H9 (cell line): ENCODE results near the gene MRI1. TPM values are rescaled to one million over a fixed set of nuclear protein-coding genes. Genes with fewer than 3 reads are reported as not detected.
A peak's percentile ranks its signal among the peaks of the same experiment; 100 is the strongest.

Source experiments
- DNase-seq: peaks from one replicate; pipeline ENCODE4 v3.0.0-alpha.2; 2017
- H2AFZ ChIP-seq: one replicate; pipeline ENCODE4 v1.6.1; 2013; ENCODE audit warnings: mild to moderate bottlenecking, low read length, control low read depth, moderate library complexity
- H2AK5ac ChIP-seq: 2 replicates; pipeline ENCODE4 v1.6.1; 2013; ENCODE audit warnings: low read length, control low read depth, mixed read lengths; ENCODE audit not compliant: insufficient read length
- H2BK120ac ChIP-seq: one replicate; pipeline ENCODE4 v1.6.1; 2013; ENCODE audit warnings: low read depth, mild to moderate bottlenecking, low read length, control low read depth, inconsistent platforms; ENCODE audit not compliant: poor library complexity, severe bottlenecking
- H2BK12ac ChIP-seq: 2 replicates; pipeline ENCODE4 v1.6.1; 2013; ENCODE audit warnings: low read length, control low read depth, mixed read lengths, low read depth; ENCODE audit not compliant: insufficient read length
- H2BK15ac ChIP-seq: 2 replicates; pipeline ENCODE4 v1.6.1; 2013; ENCODE audit warnings: low read depth, low read length, control low read depth
- H2BK20ac ChIP-seq: one replicate; pipeline ENCODE4 v1.6.1; 2013; ENCODE audit warnings: low read depth, mild to moderate bottlenecking, low read length, control low read depth, inconsistent platforms; ENCODE audit not compliant: poor library complexity, severe bottlenecking
- H2BK5ac ChIP-seq: 2 replicates; pipeline ENCODE4 v1.6.1; 2013; ENCODE audit warnings: low read length, control low read depth, mixed read lengths; ENCODE audit not compliant: insufficient read length
- H3K14ac ChIP-seq: 2 replicates; pipeline ENCODE4 v1.6.1; 2013; ENCODE audit warnings: low read length, control low read depth; ENCODE audit not compliant: insufficient read depth
- H3K18ac ChIP-seq: 2 replicates; pipeline ENCODE4 v1.6.1; 2013; ENCODE audit warnings: low read depth, mild to moderate bottlenecking, mixed read lengths, low read length, control low read depth; ENCODE audit not compliant: insufficient read length
- H3K23ac ChIP-seq: 2 replicates; pipeline ENCODE4 v1.6.1; 2013; ENCODE audit warnings: low read length, control low read depth, mixed read lengths, low read depth; ENCODE audit not compliant: insufficient read length
- H3K23me2 ChIP-seq: 2 replicates; pipeline ENCODE4 v1.6.1; 2013; ENCODE audit warnings: low read depth, mild to moderate bottlenecking, mixed read lengths, low read length, control low read depth; ENCODE audit not compliant: insufficient read length, poor library complexity, severe bottlenecking
- H3K27ac ChIP-seq: 2 replicates; pipeline ENCODE4 v1.5.1; 2013; ENCODE audit warnings: low read length, control low read depth, mixed read lengths, low read depth; ENCODE audit not compliant: insufficient read length
- H3K27me3 ChIP-seq: 2 replicates; pipeline ENCODE4 v1.6.1; 2013; ENCODE audit warnings: low read length, control low read depth, inconsistent platforms; ENCODE audit not compliant: insufficient read depth
- H3K4ac ChIP-seq: 2 replicates; pipeline ENCODE4 v1.6.1; 2013; ENCODE audit warnings: low read depth, mild to moderate bottlenecking, control low read depth, inconsistent platforms, low read length, moderate library complexity
- H3K4me1 ChIP-seq: 2 replicates; pipeline ENCODE4 v1.6.1; 2013; ENCODE audit warnings: low read length, control low read depth, inconsistent platforms; ENCODE audit not compliant: insufficient read depth
- H3K4me2 ChIP-seq: 2 replicates; pipeline ENCODE4 v1.6.1; 2013; ENCODE audit warnings: low read length, control low read depth, mixed read lengths; ENCODE audit not compliant: insufficient read length, insufficient read depth
- H3K56ac ChIP-seq: 2 replicates; pipeline ENCODE4 v1.6.1; 2013; ENCODE audit warnings: low read depth, mild to moderate bottlenecking, mixed read lengths, low read length, control low read depth; ENCODE audit not compliant: insufficient read length
- H3K79me1 ChIP-seq: 2 replicates; pipeline ENCODE4 v1.6.1; 2013; ENCODE audit warnings: low read depth, mild to moderate bottlenecking, moderate library complexity, low read length, control low read depth, inconsistent platforms; ENCODE audit not compliant: insufficient read depth, poor library complexity, severe bottlenecking
- H3K79me2 ChIP-seq: 2 replicates; pipeline ENCODE4 v1.6.1; 2013; ENCODE audit warnings: low read length, control low read depth, inconsistent platforms; ENCODE audit not compliant: insufficient read depth
- H3K9ac ChIP-seq: 2 replicates; pipeline ENCODE4 v1.6.1; 2013; ENCODE audit warnings: low read length, control low read depth, mixed read lengths; ENCODE audit not compliant: insufficient read length; ENCODE audit errors: extremely low read depth
- H3K9me3 ChIP-seq: one replicate; pipeline ENCODE4 v1.6.1; 2013; ENCODE audit warnings: low read depth, low read length, inconsistent platforms; ENCODE audit not compliant: control insufficient read depth
- H3T11ph ChIP-seq: one replicate; pipeline ENCODE4 v1.6.1; 2013; ENCODE audit warnings: mild to moderate bottlenecking, low read length, control low read depth, inconsistent platforms
- H4K20me1 ChIP-seq: one replicate; pipeline ENCODE4 v1.6.1; 2013; ENCODE audit not compliant: control insufficient read depth, insufficient read length, insufficient read depth
- H4K5ac ChIP-seq: 2 replicates; pipeline ENCODE4 v1.6.1; 2013; ENCODE audit warnings: low read depth, mild to moderate bottlenecking, mixed read lengths, low read length, control low read depth; ENCODE audit not compliant: insufficient read length
- H4K8ac ChIP-seq: replicated peaks from 2 replicates; pipeline ENCODE4 v1.6.1; 2013; ENCODE audit warnings: low read length, control low read depth, mixed read lengths, low read depth; ENCODE audit not compliant: insufficient read length
- H4K91ac ChIP-seq: 2 replicates; pipeline ENCODE4 v1.6.1; 2013; ENCODE audit warnings: low read depth, mild to moderate bottlenecking, moderate library complexity, mixed read lengths, low read length, control low read depth; ENCODE audit not compliant: insufficient read length
- H3K27ac Mint-ChIP-seq, 3 experiments: 2 replicates in 2 of 3; 3 replicates in 1 of 3; pipeline ENCODE4 v1.8.0; 2020 to 2021; ENCODE audit warnings: mixed read lengths in 3 of 3, mild to moderate bottlenecking in 1 of 3, moderate library complexity in 1 of 3
- H3K27me3 Mint-ChIP-seq: 2 replicates; pipeline ENCODE4 v1.8.0; 2021; ENCODE audit warnings: low read depth, mild to moderate bottlenecking, moderate library complexity, mixed read lengths
- H3K36me3 Mint-ChIP-seq, 3 experiments: 2 replicates in 2 of 3; 3 replicates in 1 of 3; pipeline ENCODE4 v1.8.0; 2020 to 2021; ENCODE audit warnings: low read depth in 3 of 3, mixed read lengths in 3 of 3; ENCODE audit not compliant: insufficient read depth in 1 of 3
- H3K4me1 Mint-ChIP-seq, 2 experiments: 2 replicates each; pipeline ENCODE4 v1.8.0; 2020; ENCODE audit warnings: mixed read lengths in 2 of 2
- H3K4me3 Mint-ChIP-seq, 2 experiments: 2 replicates in 1 of 2; 3 replicates in 1 of 2; pipeline ENCODE4 v1.8.0; 2020 to 2021; ENCODE audit warnings: mild to moderate bottlenecking in 2 of 2, mixed read lengths in 2 of 2, moderate library complexity in 1 of 2
- H3K9me3 Mint-ChIP-seq, 2 experiments: 2 replicates in 1 of 2; 3 replicates in 1 of 2; pipeline ENCODE4 v1.8.0; 2020; ENCODE audit warnings: mild to moderate bottlenecking in 2 of 2, mixed read lengths in 2 of 2, moderate library complexity in 1 of 2
- CTCF ChIP-seq: fragments of 200-600 bp; sonication (generic); conservative IDR thresholded peaks from 3 replicates; pipeline ENCODE4 v1.8.0; 2021; ENCODE audit warnings: antibody characterized with exemption, mild to moderate bottlenecking
- WGBS: extraction: QIAGEN DNeasy Blood & Tissue Kit; methylation state at CpG from one replicate; pipeline ENCODE4 v1.1.7; 2013; ENCODE audit warnings: missing lambda C conversion rate, low lambda C conversion rate, mixed read lengths; ENCODE audit not compliant: insufficient read length; ENCODE audit errors: extremely low coverage; 5-methylcytosine and 5-hydroxymethylcytosine counted together
- total RNA-seq: library from RNA; stranded (reverse); gene quantifications from 2 replicates; pipeline ENCODE4 v1.2.1, GENCODE V29; 2021

MRI1 gene
- total RNA-seq, 1 experiment from 2014 or later, result 19.5 TPM

GRCh38 chr19:13794398-13794756, 30.1 kb downstream of the MRI1 start:
- Histone ChIP-seq H2AK5ac (no peak overlapping the region), H3K14ac (no peak overlapping the region), H3K23me2 (peaks cover 5% of the 10 kb centered on the region), H3K9ac (no peak overlapping the region), H2BK5ac (no peak overlapping the region), H4K20me1 (no peaks in the 10 kb centered on the region), H3K4ac (no peak overlapping the region), H2BK120ac (no peak overlapping the region), H4K5ac (no peak overlapping the region), H4K8ac (no peak overlapping the region), H2BK20ac (no peak overlapping the region), H3K27ac (no peak overlapping the region), H3K18ac (no peak overlapping the region), H2AFZ (no peak overlapping the region), H3K79me2 (no peaks in the 10 kb centered on the region), H3K4me2 (peak overlapping the region; percentile 5), H3K23ac (no peak overlapping the region), H2BK15ac (no peak overlapping the region), H2BK12ac (peak overlapping the region; percentile 11), H3K27me3 (no peaks in the 10 kb centered on the region), H3T11ph (no peak overlapping the region), H3K9me3 (no peaks in the 10 kb centered on the region), H3K56ac (no peak overlapping the region), H3K4me1 (no peaks in the 10 kb centered on the region), H3K79me1 (no peaks in the 10 kb centered on the region), H4K91ac (no peak overlapping the region)
- no peak for TF ChIP-seq CTCF
- Mint-ChIP-seq H3K4me1 (peaks cover 15 to 17% of the 10 kb centered on the region in 2 experiments), H3K36me3 (peaks cover 0 to 6% (median 4%) of the 10 kb centered on the region in 3 experiments; a peak in 4 of 7 replicates), H3K4me3 (peak overlapping the region; percentile 79 to 85), H3K9me3 (no peaks in the 10 kb centered on the region), H3K27me3 (no peaks in the 10 kb centered on the region), H3K27ac (peak overlapping the region; percentile 74 to 90 (median 80); a peak in 5 of 7 replicates)
- WGBS, result no CpG with 5 or more reads among the region's 8 CpGs
- DNase-seq, result no peak
